VCaP (cell line): ENCODE results near the gene NPPB.
A peak's percentile ranks its signal among the peaks of the same experiment; 100 is the strongest.
"Not testable (repeated sequence)": the region's sequence is repeated elsewhere in the genome, so short reads cannot be mapped to it uniquely, and the experiment has no call there.

ENCODE experiments used
- H3K27ac ChIP-seq: fragments of 450-650 bp; 2 replicates; pipeline ENCODE4 v1.5.1; 2017
- TF ChIP-seq, protein P1 (sequence below): fragments of 450-650 bp; conservative IDR thresholded peaks from 2 replicates; pipeline ENCODE4 v1.5.1; 2017; ENCODE audit warnings: mild to moderate bottlenecking, moderate library complexity

Gene NPPB

DNA sequence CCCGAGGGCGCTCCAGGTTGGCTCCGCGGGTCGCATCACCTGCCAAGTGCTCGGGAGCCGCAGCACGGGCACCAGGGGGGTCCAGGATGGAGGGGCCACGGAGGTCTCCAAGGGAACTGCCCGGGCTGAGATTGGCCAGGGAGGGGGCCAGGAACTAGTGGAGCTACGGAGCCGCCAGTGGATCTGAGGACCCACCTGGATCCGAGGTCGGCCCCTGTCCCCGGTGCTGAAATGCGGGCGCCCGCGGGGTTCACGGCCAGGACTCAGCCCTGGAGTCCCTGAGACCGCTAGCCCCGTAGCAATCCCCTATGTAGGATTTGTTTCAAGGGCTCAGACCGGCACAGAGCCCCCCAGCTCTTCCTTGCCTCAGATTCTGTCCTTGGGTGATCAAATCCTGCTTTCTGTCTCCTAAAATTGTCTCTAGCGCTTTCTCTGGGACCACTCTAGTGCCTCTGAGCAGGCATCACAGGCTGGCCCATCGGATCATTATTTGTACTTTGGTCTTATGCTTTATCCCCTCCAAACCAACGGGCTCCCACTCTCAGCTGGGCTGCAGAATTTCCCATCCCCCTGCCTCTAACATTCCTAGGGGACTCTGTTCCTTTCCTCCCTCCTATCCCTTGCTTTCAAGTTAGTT lies 40.2 kb upstream of the NPPB start:
- TF ChIP-seq, protein P1, sequence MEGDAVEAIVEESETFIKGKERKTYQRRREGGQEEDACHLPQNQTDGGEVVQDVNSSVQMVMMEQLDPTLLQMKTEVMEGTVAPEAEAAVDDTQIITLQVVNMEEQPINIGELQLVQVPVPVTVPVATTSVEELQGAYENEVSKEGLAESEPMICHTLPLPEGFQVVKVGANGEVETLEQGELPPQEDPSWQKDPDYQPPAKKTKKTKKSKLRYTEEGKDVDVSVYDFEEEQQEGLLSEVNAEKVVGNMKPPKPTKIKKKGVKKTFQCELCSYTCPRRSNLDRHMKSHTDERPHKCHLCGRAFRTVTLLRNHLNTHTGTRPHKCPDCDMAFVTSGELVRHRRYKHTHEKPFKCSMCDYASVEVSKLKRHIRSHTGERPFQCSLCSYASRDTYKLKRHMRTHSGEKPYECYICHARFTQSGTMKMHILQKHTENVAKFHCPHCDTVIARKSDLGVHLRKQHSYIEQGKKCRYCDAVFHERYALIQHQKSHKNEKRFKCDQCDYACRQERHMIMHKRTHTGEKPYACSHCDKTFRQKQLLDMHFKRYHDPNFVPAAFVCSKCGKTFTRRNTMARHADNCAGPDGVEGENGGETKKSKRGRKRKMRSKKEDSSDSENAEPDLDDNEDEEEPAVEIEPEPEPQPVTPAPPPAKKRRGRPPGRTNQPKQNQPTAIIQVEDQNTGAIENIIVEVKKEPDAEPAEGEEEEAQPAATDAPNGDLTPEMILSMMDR = no peak
- H3K27ac ChIP-seq = no peak overlapping the region

DNA sequence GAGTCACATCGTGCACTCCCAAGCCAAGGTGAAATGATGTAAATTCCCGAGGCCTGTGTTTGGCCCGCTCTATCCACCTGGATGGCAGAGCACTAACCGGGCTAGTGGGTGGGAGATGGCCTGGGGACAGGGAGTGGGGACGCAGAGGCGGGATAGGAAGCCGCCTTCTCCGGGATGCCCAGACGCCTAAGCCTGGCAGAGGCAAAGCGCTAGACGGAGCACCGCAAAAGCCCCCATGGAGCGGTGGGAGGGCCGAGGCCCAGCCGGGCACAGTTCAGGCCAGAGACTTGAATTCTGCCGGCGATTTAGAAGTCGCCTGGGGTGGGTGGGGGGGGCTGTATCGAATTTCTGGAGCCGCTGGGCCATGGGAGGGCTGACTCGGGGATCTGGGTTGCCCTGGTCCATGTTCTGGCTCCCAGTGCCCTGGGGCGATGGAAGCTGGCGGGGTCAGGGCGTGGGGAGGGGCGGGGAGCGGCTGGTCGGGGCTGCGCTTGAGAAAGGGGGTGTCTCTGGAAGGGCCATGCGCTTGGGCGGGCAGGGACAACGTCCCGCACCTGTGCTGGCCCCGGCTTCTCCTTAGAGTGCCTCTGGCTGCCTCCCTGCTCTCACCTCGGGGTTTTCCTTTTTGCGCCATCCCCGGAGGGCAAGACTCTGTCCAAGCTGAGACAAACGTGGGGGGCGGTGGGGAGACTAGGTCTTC lies 39.5 kb upstream of the NPPB start:
- no peak overlapping the region for H3K27ac ChIP-seq
- TF ChIP-seq, protein P1 = no peak

DNA sequence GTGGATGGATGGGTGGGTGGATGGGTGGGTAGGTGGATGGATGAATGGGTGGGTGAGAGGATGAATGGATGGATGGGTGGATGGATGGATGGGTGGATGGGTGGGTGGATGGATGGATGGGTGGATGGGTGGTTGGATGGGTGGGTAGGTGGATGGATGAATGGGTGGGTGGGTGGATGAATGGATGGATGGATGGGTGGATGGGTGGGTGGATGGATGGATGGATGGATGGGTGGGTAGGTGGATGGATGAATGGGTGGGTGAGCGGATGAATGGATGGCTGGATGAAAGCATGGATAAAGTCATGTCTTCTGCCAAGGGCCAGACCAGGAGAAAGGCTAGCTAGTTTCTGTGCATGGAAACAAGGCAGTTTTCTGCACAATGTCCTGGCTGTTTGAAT lies 35.8 kb upstream of the NPPB start:
- H3K27ac ChIP-seq = not testable (repeated sequence)

DNA sequence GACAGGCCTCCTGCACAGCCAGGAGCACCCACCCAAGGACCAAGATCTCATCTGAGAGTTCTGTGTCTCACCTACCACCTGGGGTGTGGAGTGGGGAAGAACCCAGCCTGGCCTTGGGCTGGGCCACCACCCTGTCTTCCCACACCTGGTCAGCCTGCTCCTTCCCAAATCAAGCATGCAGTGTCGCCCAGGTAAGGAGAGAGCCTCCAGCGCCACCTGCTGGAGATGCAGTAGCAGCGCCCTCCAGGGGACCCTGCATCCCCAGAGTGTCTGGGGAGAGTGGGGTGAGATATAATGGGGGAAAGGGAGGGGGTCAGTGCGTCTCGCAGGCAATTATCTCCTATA lies 35.1 kb upstream of the NPPB start:
- TF ChIP-seq, protein P1 = peak; percentile 94
- no peak overlapping the region for H3K27ac ChIP-seq

DNA sequence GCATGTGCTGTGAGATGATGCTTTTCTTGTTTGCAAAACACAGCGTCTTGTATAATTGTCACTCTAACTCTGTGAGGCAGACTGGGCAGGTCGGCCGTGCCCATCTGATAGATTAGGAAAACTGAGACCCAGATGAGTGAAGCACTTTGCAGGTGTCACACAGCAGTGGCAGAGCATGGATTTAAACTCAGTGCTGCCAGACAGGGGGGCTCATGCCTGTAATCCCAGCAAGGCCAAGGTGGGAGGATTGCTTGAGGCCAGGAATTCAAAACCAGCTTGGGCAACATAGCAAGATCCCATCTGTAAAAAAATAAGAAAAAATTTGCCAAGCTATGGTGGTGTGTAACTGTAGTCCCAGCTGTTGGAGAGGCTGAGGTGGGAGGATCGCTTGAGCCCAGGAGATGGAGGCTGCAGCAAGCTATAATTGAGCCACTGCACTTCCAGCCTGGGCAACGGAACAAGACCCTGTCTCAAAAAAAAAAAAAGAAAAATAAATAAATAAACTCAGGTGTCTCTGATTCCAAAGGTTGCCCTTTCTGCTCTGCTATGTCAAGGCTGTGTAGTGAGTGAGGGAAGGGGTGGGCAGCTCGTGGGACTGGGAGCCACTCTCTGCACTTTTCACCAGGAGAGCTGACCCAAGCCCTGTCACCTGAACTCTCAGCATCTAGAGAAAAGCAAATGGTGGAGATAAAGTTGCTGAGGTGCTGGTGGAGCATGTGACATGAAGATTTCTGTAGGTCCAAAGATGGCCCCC lies 32.9 kb upstream of the NPPB start:
- no peak overlapping the region for H3K27ac ChIP-seq
- TF ChIP-seq, protein P1 = no peak

DNA sequence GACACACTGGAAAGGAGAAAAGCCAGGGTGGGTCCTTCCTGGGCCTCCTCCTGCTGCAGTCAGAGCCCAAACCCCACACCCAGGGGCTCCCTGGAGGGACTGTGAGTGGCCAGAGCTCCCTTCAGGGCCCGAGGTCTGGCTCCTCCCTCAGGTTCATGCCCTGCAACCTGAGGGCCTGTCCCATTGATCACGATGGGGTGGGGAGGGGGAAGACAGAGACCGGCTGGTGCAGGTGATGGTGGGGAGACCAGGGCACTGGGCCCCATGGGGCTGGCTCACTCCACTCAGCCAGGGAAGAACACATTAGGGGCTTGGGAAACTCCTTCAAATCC lies 30.1 kb upstream of the NPPB start:
- TF ChIP-seq, protein P1 = no peak

DNA sequence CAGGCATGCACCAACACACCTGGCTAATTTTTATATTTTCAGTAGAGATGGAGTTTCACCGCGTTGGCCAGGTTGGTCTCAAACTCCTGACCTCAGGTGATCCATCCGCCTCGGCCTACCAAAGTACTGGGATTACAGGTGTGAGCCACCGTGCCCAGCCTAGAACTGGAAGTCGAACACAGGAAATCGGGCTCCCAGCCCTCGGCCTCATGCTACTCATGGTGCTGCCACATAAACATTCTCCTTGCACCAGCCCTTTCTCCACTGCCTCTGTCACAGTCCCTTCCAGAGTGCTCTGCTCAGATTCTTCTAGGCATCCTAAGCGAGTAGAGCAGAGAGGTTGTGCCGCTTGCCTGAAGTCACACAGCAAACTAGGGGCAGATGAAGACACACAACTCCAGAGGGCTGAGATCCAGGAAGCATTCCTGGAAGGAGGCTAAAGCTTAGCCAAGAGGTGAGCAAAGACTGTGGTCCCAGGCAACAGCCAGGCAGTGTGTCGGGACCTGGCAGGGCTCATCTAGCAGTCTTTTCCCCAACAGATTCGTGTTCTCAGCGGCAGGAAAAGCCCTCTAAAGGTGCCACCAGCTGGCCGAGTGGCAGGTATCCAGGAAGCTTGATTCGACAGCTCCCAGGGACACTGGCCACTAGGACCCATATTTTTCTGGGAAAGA lies 29.6 kb upstream of the NPPB start:
- H3K27ac ChIP-seq = no peak overlapping the region
- TF ChIP-seq, protein P1 = no peak

More for the DNA sequence above, 30.1 kb upstream of the NPPB start:
- H3K27ac ChIP-seq = no peak overlapping the region
